Ectodermal cell (in vitro differentiated cells): ENCODE data around the gene GLIPR2.
A peak's percentile ranks its signal among the peaks of the same experiment; 100 is the strongest.

Experiments used
- H3K27ac ChIP-seq: 2 replicates; pipeline ENCODE4 v1.7.0; 2013; ENCODE audit warnings: mild to moderate bottlenecking, low read depth, low read length; ENCODE audit not compliant: insufficient read depth, poor library complexity, severe bottlenecking
- H3K27me3 ChIP-seq: 2 replicates; pipeline ENCODE4 v1.7.0; 2013; ENCODE audit warnings: mild to moderate bottlenecking, low read length; ENCODE audit not compliant: insufficient read depth, control insufficient read depth, poor library complexity, severe bottlenecking
- H3K36me3 ChIP-seq: one replicate; pipeline ENCODE4 v1.7.0; 2013; ENCODE audit warnings: low read length; ENCODE audit not compliant: control insufficient read depth, insufficient read depth
- H3K4me1 ChIP-seq: one replicate; pipeline ENCODE4 v1.7.0; 2013; ENCODE audit warnings: low read length; ENCODE audit not compliant: control insufficient read depth, insufficient read depth
- H3K4me3 ChIP-seq: 2 replicates; pipeline ENCODE4 v1.7.0; 2013; ENCODE audit warnings: low read depth, low read length, control low read depth; ENCODE audit not compliant: insufficient read depth
- H3K9me3 ChIP-seq: 2 replicates; pipeline ENCODE4 v1.7.0; 2013; ENCODE audit warnings: mild to moderate bottlenecking, low read length, moderate library complexity; ENCODE audit not compliant: control insufficient read depth
- WGBS, 2 experiments: methylation state at CpG; one replicate each; pipeline ENCODE4 v1.1.7; 2013; ENCODE audit warnings: missing lambda C conversion rate in 2 of 2; 5-methylcytosine and 5-hydroxymethylcytosine counted together

Gene GLIPR2

DNA sequence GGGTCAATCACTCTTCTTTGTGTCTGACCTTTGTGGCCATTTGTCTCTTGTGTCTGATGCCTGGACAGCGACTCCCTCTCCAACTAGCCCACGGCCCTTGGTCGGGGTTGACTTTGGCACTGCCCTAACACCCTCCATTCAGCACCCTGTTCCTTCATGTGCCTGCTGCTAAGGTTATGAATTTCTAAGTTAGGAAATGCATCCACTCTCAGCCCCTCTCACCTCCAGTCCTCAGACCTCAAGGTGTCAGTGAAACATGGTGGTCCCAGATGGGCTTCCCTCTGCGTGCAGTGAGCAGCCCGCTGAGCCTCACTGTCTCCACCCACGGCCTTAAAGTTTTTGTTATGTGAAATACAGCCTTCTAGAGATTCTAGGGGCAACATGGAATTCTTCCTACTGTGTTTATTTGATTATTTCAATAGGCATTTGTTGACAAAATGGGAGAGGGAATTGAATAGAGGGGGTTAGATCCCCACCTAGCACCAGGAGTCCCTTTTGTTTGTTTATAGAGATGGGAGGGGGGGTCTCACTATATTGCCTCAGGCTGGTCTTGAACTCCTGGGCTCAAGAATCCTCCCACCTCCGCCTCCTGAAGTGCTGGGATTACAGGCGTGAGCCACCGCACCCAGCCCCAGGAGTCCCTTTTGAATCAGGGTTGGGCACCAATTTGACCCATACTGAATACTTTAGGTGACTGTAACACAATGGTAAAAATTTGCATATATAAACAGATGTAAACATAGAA is 1.6 kb upstream of the GLIPR2 start:
- 18 to 22% methylated on average over 9 of the region's 9 CpGs for WGBS, 2 experiments
- no peak overlapping the region for H3K4me3 ChIP-seq
- H3K36me3 ChIP-seq, result no peaks in the 10 kb centered on the region
- H3K27me3 ChIP-seq, result peaks cover 49% of the 10 kb centered on the region
- no peak overlapping the region for H3K27ac ChIP-seq
- H3K4me1 ChIP-seq, result peaks cover 7% of the 10 kb centered on the region
- H3K9me3 ChIP-seq, result no peaks in the 10 kb centered on the region

DNA sequence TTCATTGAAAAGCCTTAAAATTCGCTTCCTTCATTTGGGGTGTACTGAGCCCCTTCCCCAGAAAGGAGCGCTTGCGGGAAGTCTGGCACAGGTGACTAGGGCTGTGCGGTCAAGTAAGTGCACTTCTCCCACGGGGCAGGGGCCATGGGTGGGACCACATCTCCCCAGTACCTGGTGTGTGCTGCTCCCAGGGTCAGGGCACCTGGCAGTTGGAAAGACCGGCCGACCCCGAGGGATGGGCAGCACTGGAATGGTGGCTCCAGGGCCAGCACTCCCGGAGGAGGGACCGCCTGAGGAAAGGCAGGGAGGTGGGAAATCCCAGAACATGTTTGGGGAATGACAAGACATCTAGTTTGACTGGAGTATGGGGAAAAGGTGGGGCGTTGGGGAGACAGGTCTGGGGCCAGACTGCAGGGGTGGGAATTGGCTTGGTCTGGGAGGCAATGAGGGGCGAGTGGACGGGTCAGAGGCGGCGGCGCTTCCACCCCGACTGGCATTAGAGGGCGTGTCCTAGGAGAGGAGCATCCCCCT is 727 bp upstream of the GLIPR2 start:
- 1 to 2% methylated on average over 18 of the region's 18 CpGs for WGBS, 2 experiments

DNA sequence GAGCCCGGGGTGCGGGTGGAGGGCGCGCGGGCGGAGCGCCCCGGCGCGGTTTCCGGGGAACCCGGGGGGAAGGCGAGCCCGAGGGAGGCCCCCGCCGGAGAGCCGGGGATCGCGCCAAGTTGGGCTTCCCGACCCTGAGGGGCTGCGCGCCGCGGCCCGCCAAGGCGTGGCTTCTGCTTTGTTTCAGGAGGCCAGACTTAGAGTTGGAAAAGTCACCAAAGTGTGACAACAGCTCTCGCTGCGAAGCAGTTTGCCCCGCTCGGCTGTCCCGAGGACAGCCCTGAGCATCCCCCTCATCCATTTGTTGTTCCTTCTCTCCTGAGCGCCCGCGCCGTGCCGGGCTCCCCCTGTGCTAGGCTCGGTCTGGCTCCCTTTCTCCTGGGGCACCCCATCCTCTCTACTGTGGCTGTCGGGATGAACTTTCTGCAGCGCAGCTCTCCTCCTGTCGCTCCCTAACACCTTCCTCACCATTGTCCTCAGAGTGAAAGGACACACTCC is 410 bp downstream of the GLIPR2 start:
- no peaks in the 10 kb centered on the region for H3K9me3 ChIP-seq
- H3K4me1 ChIP-seq, result peaks cover 10% of the 10 kb centered on the region
- peak overlapping the region; percentile 56 for H3K4me3 ChIP-seq
- H3K36me3 ChIP-seq, result no peaks in the 10 kb centered on the region
- 0 to 1% methylated on average over 40 of the region's 40 CpGs for WGBS, 2 experiments
- H3K27me3 ChIP-seq, result peaks cover 49% of the 10 kb centered on the region
- no peak overlapping the region for H3K27ac ChIP-seq

More for the DNA sequence above, 727 bp upstream of the GLIPR2 start:
- H3K4me3 ChIP-seq, result peak overlapping the region; percentile 56
- H3K4me1 ChIP-seq, result peaks cover 7% of the 10 kb centered on the region
- H3K9me3 ChIP-seq, result no peaks in the 10 kb centered on the region
- peaks cover 49% of the 10 kb centered on the region for H3K27me3 ChIP-seq
- no peak overlapping the region for H3K27ac ChIP-seq
- H3K36me3 ChIP-seq, result no peaks in the 10 kb centered on the region

- WGBS, 2 experiments, result 39 to 42% methylated on average over 12 of the region's 12 CpGs
- H3K27me3 ChIP-seq, result peaks cover 49% of the 10 kb centered on the region
Observed at GRCh38 chr9:36137392-36138004, 965 bp downstream of the GLIPR2 start.

GRCh38 chr9:36138496-36138895 is 2.0 kb downstream of the GLIPR2 start:
- H3K4me1 ChIP-seq, result peaks cover 10% of the 10 kb centered on the region
- H3K36me3 ChIP-seq, result no peaks in the 10 kb centered on the region
- WGBS, 2 experiments, result 92 to 94% methylated on average over 10 of the region's 10 CpGs
- H3K27me3 ChIP-seq, result peaks cover 49% of the 10 kb centered on the region
- H3K9me3 ChIP-seq, result no peaks in the 10 kb centered on the region
- H3K27ac ChIP-seq, result no peak overlapping the region
- no peak overlapping the region for H3K4me3 ChIP-seq

More at GRCh38 chr9:36137392-36138004, 965 bp downstream of the GLIPR2 start:
- no peak overlapping the region for H3K27ac ChIP-seq
- H3K36me3 ChIP-seq, result no peaks in the 10 kb centered on the region
- H3K9me3 ChIP-seq, result no peaks in the 10 kb centered on the region
- H3K4me1 ChIP-seq, result peaks cover 10% of the 10 kb centered on the region
- H3K4me3 ChIP-seq, result peak overlapping the region; percentile 56

GRCh38 chr9:36138901-36139300 is 2.4 kb downstream of the GLIPR2 start:
- no peak overlapping the region for H3K4me3 ChIP-seq
- peaks cover 47% of the 10 kb centered on the region for H3K27me3 ChIP-seq
- H3K9me3 ChIP-seq, result no peaks in the 10 kb centered on the region
- no peak overlapping the region for H3K27ac ChIP-seq
- 92 to 95% methylated on average over 5 of the region's 5 CpGs for WGBS, 2 experiments
- peaks cover 3% of the 10 kb centered on the region for H3K36me3 ChIP-seq
- H3K4me1 ChIP-seq, result peaks cover 10% of the 10 kb centered on the region

DNA sequence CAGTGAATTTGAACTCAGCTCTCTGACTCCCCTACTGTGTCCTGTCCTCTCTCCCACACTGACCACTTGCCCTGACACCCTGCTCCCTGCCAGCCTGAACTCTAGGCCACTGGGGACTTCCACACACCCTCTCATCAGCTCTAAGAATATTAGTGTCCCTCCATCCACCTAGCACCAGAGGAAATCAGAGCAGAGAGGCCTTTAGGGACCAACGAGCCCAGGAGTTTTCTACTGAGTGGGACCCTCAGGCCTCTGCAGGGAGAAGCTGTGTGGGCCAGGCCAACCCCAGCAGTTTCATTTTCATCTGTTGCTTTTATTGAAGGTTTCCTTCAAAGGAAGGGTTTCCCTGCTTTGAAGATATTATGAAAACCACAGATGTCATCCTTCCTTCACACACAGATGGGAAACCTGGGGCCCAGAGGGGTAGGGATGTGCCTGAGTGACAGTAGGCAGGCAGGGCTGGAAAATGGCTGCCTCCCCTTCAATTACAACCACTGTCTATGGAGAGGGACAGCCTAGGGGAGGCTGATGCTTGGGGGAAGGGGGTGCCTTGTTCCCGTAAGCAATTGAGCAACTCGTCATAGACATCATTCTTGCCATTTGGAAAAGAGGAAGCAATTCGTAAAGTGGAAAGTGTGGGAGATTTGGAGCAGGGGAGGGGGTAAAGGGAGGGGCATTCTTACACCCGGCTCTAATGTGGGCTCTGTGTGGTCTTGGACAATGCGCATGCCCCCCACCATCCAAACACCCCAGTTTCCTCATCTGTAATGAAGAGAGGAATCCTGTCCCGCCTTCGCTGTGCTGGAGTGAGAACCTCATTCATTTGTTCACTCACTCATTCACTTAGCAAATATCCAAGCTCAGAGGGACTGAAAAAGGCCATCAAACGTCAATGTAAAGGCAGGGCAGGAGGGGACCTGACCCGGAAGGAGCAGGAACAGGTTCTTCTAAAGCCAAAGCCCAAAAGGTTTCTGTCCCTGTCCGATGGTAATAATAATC is 3.9 kb downstream of the GLIPR2 start:
- 90% methylated on average over 11 of the region's 11 CpGs for WGBS, 2 experiments
- H3K36me3 ChIP-seq, result peaks cover 8% of the 10 kb centered on the region
- H3K4me3 ChIP-seq, result no peak overlapping the region
- H3K27me3 ChIP-seq, result peaks cover 33% of the 10 kb centered on the region
- H3K27ac ChIP-seq, result no peak overlapping the region
- H3K9me3 ChIP-seq, result no peaks in the 10 kb centered on the region
- peaks cover 10% of the 10 kb centered on the region for H3K4me1 ChIP-seq

GRCh38 chr9:36141288-36141687 is 4.8 kb downstream of the GLIPR2 start:
- no peak overlapping the region for H3K4me3 ChIP-seq
- WGBS, 2 experiments, result 77 to 78% methylated on average over 4 of the region's 4 CpGs
- peaks cover 10% of the 10 kb centered on the region for H3K4me1 ChIP-seq
- H3K36me3 ChIP-seq, result peaks cover 8% of the 10 kb centered on the region
- H3K9me3 ChIP-seq, result no peaks in the 10 kb centered on the region
- H3K27me3 ChIP-seq, result peaks cover 24% of the 10 kb centered on the region
- H3K27ac ChIP-seq, result no peak overlapping the region

GRCh38 chr9:36141761-36142160 is 5.2 kb downstream of the GLIPR2 start:
- Histone ChIP-seq H3K9me3 (no peaks in the 10 kb centered on the region), H3K4me3 (no peak overlapping the region), H3K36me3 (peaks cover 8% of the 10 kb centered on the region), H3K27me3 (peaks cover 19% of the 10 kb centered on the region), H3K4me1 (peaks cover 10% of the 10 kb centered on the region), H3K27ac (no peak overlapping the region)
- 93 to 94% methylated on average over 7 of the region's 7 CpGs for WGBS, 2 experiments
